ENCODE data around the gene KCNJ6.

DNA sequence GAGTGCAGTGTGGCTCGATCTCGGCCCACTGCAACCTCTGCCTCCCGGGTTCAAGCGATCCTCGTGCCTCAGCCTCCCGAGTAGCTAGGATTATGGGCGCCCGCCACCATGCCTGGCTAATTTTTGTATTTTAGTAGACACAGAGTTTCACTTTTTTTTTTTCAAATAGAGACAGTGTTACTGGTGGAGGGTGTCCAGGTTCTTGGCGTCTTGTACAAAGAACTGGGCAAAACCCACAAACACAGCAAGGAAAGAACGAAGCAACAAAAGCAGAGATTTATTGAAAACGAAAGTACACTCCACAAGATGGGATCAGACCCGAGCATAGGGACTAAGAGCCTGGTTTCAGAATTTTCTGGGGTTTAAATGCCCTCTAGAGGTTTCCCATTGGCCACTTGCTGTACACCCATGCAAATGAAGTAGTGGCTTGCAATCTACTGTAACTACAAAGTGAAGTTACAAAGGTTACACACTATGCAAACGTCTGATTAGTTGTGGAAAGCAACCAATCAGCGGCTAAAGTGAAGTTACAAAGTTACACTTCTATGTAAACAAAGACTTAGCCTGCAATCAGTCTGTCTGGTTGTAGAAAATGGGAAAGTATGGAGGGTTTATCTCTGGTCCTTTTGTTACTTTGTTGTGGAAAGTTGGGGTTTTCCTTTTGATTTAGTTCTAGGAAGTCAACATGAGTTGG is 350.6 kb downstream of the KCNJ6 start:
- TF ChIP-seq, protein P1, sequence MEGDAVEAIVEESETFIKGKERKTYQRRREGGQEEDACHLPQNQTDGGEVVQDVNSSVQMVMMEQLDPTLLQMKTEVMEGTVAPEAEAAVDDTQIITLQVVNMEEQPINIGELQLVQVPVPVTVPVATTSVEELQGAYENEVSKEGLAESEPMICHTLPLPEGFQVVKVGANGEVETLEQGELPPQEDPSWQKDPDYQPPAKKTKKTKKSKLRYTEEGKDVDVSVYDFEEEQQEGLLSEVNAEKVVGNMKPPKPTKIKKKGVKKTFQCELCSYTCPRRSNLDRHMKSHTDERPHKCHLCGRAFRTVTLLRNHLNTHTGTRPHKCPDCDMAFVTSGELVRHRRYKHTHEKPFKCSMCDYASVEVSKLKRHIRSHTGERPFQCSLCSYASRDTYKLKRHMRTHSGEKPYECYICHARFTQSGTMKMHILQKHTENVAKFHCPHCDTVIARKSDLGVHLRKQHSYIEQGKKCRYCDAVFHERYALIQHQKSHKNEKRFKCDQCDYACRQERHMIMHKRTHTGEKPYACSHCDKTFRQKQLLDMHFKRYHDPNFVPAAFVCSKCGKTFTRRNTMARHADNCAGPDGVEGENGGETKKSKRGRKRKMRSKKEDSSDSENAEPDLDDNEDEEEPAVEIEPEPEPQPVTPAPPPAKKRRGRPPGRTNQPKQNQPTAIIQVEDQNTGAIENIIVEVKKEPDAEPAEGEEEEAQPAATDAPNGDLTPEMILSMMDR (IDR thresholded peaks at IDR 0.05): no peak
- TF ChIP-seq TCF7L2 (IDR thresholded peaks at IDR 0.05; ENCODE audit: low read depth, low read length) (no peak), POLR2AphosphoS5 (IDR thresholded peaks at IDR 0.05; ENCODE audit: low read depth, low read length) (no peak)
